HepG2 (cell line): ENCODE measurements around the gene TRIM27. TPM values are rescaled to one million over a fixed set of nuclear protein-coding genes. Genes with fewer than 3 reads are reported as not detected.

Source experiments
- ATAC-seq: fragments of 200-7000 bp; cut with Tn5 transposase; 3 replicates; pipeline ENCODE4 v1.9.1; 2020; ENCODE audit warnings: mild to moderate bottlenecking, moderate library complexity
- BruUV-seq: library from RNA; stranded (reverse); fragments of 400-500 nt; replicated peaks from 2 replicates; lab custom pipeline; 2021; lab: Mats Ljungman, UMichigan
- CTCF ChIA-PET: fragments of 300-600 bp; formaldehyde crosslinking; extraction: SDS; loops from one replicate; lab custom pipeline; 2021; ENCODE audit warnings: low total read pairs, inconsistent platforms, low intra/inter-chr PET ratio; lab: Yijun Ruan, JAX
- POLR2A ChIA-PET: fragments of 350-600 bp; sonication (Branson Sonifier 250); formaldehyde crosslinking; loops from one replicate; lab custom pipeline; 2020; ENCODE audit warnings: antibody characterized with exemption, inconsistent platforms; lab: Yijun Ruan, JAX
- DNase-seq: peaks from one replicate; pipeline ENCODE4 v3.0.0-alpha.2; 2015; ENCODE audit warnings: low spot score
- FAIRE-seq: peaks from 3 replicates; lab custom pipeline; 2011; peaks lifted over from hg19 to GRCh38; lab: Jason Lieb, UNC
- H2AFZ ChIP-seq: one replicate; pipeline ENCODE4 v1.6.1; 2011; ENCODE audit warnings: low read length, inconsistent platforms
- H3K27ac ChIP-seq: fragments of 300-600 bp; 3 replicates; pipeline ENCODE4 v1.8.0; 2011; ENCODE audit warnings: mixed run types, mild to moderate bottlenecking, mixed read lengths, low read length, inconsistent platforms; ENCODE audit not compliant: insufficient read depth; ENCODE audit errors: extremely low read length
- H3K27me3 ChIP-seq, 2 experiments: fragments of 200-600 bp in 1 of 2; 2 replicates in 1 of 2; 3 replicates in 1 of 2; pipeline versions ENCODE4 v1.6.0 to v1.8.0; 2011; ENCODE audit warnings: low read length in 2 of 2, mild to moderate bottlenecking in 2 of 2, moderate library complexity in 2 of 2, inconsistent platforms in 1 of 2; ENCODE audit not compliant: insufficient read depth in 2 of 2, control insufficient read depth in 1 of 2
- H3K36me3 ChIP-seq, 2 experiments: fragments of 200-600 bp in 1 of 2; replicated peaks in 1 of 2; 2 replicates in 1 of 2; 3 replicates in 1 of 2; pipeline versions ENCODE4 v1.5.1 to v1.8.0; 2011; ENCODE audit warnings: low read length in 2 of 2, inconsistent platforms in 1 of 2; ENCODE audit not compliant: insufficient read depth in 2 of 2, control insufficient read depth in 1 of 2
- H3K4me1 ChIP-seq: 2 replicates; pipeline ENCODE4 v1.5.1; 2012; ENCODE audit warnings: low read length, inconsistent platforms; ENCODE audit not compliant: insufficient read depth
- H3K4me2 ChIP-seq: 2 replicates; pipeline ENCODE4 v1.6.0; 2011; ENCODE audit warnings: low read depth, low read length, inconsistent platforms
- H3K4me3 ChIP-seq, 3 experiments: fragments of 200-600 bp in 1 of 3; sonication (generic), shearing (Covaris generic) in 1 of 3; replicated peaks in 1 of 3; 2 replicates each; pipeline ENCODE4 v1.5.1; 2011 to 2016; ENCODE audit warnings: low read length in 3 of 3, inconsistent platforms in 2 of 3, low read depth in 2 of 3, mild to moderate bottlenecking in 2 of 3, control low read depth in 1 of 3, mixed read lengths in 1 of 3; ENCODE audit not compliant: insufficient read depth in 1 of 3
- H3K79me2 ChIP-seq: one replicate; pipeline ENCODE4 v1.6.1; 2011; ENCODE audit warnings: low read length, inconsistent platforms; ENCODE audit not compliant: insufficient read depth
- H3K9ac ChIP-seq: 2 replicates; pipeline ENCODE4 v1.6.0; 2011; ENCODE audit warnings: mild to moderate bottlenecking, low read depth, low read length, inconsistent platforms; ENCODE audit not compliant: insufficient read depth
- H3K9me3 ChIP-seq: 2 replicates; pipeline ENCODE4 v1.5.1; 2012; ENCODE audit warnings: mild to moderate bottlenecking, low read length
- H4K20me1 ChIP-seq: 2 replicates; pipeline ENCODE4 v1.6.0; 2011; ENCODE audit warnings: inconsistent platforms, mild to moderate bottlenecking, low read length, moderate library complexity; ENCODE audit not compliant: insufficient read depth
- CBX2 ChIP-seq, 2 experiments: fragments of 200-600 bp in 1 of 2; sonication (generic); formaldehyde crosslinking in 1 of 2; IDR thresholded peaks; 2 replicates each; pipeline versions ENCODE4 v1.7.0 to v1.8.1; 2018 to 2022; ENCODE audit warnings: low read depth in 2 of 2, low read length in 1 of 2, mild to moderate bottlenecking in 1 of 2, missing genetic modification reagents in 1 of 2
- GABPA ChIP-seq, 2 experiments: IDR thresholded peaks; 2 replicates each; pipeline ENCODE4 v1.6.1; 2011 to 2016; ENCODE audit warnings: low read depth in 2 of 2, low read length in 1 of 2, missing biosample characterization in 1 of 2, missing genetic modification characterization in 1 of 2
- KLF15 ChIP-seq: sonication (generic); formaldehyde crosslinking; IDR thresholded peaks from 2 replicates; pipeline ENCODE4 v1.8.1; 2023; ENCODE audit warnings: borderline replicate concordance, mild to moderate bottlenecking, inconsistent platforms, missing genetic modification reagents, mixed read lengths
- PITX1 ChIP-seq: sonication (generic); formaldehyde crosslinking; IDR thresholded peaks from 2 replicates; pipeline ENCODE4 v1.5.1; 2020; ENCODE audit warnings: mild to moderate bottlenecking, missing genetic modification reagents
- PRMT3 ChIP-seq: sonication (generic); formaldehyde crosslinking; IDR thresholded peaks from 2 replicates; pipeline ENCODE4 v1.8.1; 2022; ENCODE audit warnings: low read depth, mild to moderate bottlenecking, moderate library complexity, missing genetic modification reagents, borderline replicate concordance
- RNF2 ChIP-seq: fragments of 450-650 bp; conservative IDR thresholded peaks from 2 replicates; pipeline ENCODE4 v1.6.1; 2016; ENCODE audit warnings: low read depth
- SMARCC2 ChIP-seq: fragments of 450-650 bp; IDR thresholded peaks from 2 replicates; pipeline ENCODE4 v1.6.1; 2017; ENCODE audit warnings: antibody characterized with exemption, mild to moderate bottlenecking
- ZEB1 ChIP-seq: IDR thresholded peaks from 2 replicates; pipeline ENCODE4 v1.6.1; 2012; ENCODE audit warnings: mild to moderate bottlenecking, low read depth, inconsistent platforms; ENCODE audit not compliant: insufficient replicate concordance
- ZNF331 ChIP-seq: sonication (generic); formaldehyde crosslinking; IDR thresholded peaks from 2 replicates; pipeline ENCODE4 v1.4.0; 2020; ENCODE audit warnings: missing genetic modification reagents
- ZNF749 ChIP-seq: sonication (generic); formaldehyde crosslinking; IDR thresholded peaks from 2 replicates; pipeline ENCODE4 v1.8.0; 2022; ENCODE audit warnings: mild to moderate bottlenecking, missing genetic modification reagents, moderate library complexity, borderline replicate concordance
- WGBS: methylation state at CpG from one replicate; pipeline ENCODE4 v1.1.6; 2017; ENCODE audit warnings: low lambda C conversion rate; 5-methylcytosine and 5-hydroxymethylcytosine counted together
- in situ Hi-C: cut with HindIII; loops from 2 replicates; pipeline ENCODE4 v1.10.0; 2017; ENCODE audit warnings: low pct_unique_long_range_greater_than_20kb; ENCODE audit not compliant: extremely low pct_ligation_motif_present
- intact Hi-C: fragments of 100-400 bp; cut with micrococcal nuclease; formaldehyde crosslinking; loops from one replicate; pipeline ENCODE4 v1.10.0; 2022; ENCODE audit not compliant: unreplicated experiment
- polyA plus RNA-seq, 8 experiments: library from polyadenylated mRNA; depleted of rRNA in 3 of 8; stranded (reverse) in 7 of 8; unstranded in 1 of 8; fragments of >200 nt; fragmentation: Illumina TruSeq in 4 of 8; extraction: Trizol in 4 of 8; gene quantifications; 2 replicates each; pipeline versions ENCODE4 v1.2.1 to v1.2.3, GENCODE V29; 2011 to 2016; ENCODE audit warnings: low read depth in 4 of 8, missing spikeins in 1 of 8, mixed read lengths in 1 of 8; ENCODE audit not compliant: insufficient read depth in 1 of 8
- total RNA-seq, 5 experiments: library from RNA; depleted of rRNA; stranded (reverse); fragments of >200 nt; fragmentation: Illumina TruSeq; extraction: Trizol; gene quantifications; 2 replicates each; pipeline ENCODE4 v1.2.3, GENCODE V29; 2016; ENCODE audit warnings: low read depth in 1 of 5

Gene TRIM27
- total and polyA plus RNA-seq, 2 of the 13 experiments (the other 11 are each of a cell fraction or from before 2014, with no cell fraction given), result 88.6 to 112 TPM

DNA sequence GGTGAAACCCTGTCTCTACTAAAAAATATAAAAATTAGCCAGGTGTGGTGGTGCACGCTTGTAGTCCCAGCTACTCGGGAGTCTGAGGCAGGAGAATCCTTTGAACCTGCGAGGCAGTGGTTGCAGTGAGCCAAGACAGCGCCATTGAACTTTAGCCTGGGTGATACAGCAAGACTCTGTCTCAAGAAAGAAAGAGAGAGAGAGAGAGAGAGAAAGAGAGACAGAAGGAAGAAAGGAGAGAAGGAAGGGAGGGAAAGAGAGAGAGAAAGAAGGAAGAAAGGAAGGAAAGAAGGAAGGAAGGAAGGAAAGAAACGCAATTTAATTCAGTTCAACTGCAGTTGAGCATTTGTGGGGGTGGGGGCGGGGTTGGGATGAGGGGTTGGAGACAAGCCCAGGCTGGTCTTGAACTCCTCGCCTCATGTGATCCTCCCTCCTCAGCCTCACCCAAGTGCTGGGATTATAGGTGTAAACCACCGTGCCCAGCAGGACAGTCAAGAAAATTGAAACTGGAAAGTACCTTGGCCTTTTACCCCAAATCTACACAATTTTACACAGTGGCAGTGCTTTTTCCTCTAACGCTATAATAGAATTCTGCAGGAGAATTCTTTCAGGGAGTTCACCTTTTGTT is 30.5 kb downstream of the TRIM27 start:
- ATAC-seq, result no peak
- Histone ChIP-seq H3K79me2 (no peaks in the 10 kb centered on the region), H4K20me1 (no peaks in the 10 kb centered on the region), H3K4me2 (no peak overlapping the region), H3K27ac (no peak overlapping the region), H3K36me3 (no peaks in the 10 kb centered on the region), H3K9ac (no peak overlapping the region), H3K4me3 (no peak overlapping the region)
- FAIRE-seq, result no peak
- CTCF ChIA-PET, result no interaction called here
- in situ Hi-C loops, result no loop called here
- DNase-seq, result no peak
- TF ChIP-seq ZEB1 (no peak), ZNF749 (CRISPR knock-in tag) (no peak), SMARCC2 (no peak), ZNF331 (CRISPR knock-in tag) (no peak), GABPA (IDR thresholded peaks at IDR 0.05; ENCODE audit: low read depth, low read length) (no peak), GABPA (CRISPR knock-in tag; IDR thresholded peaks at IDR 0.05; ENCODE audit: low read depth) (no peak), PRMT3 (no peak), KLF15 (CRISPR knock-in tag) (no peak), PITX1 (CRISPR knock-in tag) (no peak), RNF2 (no peak), CBX2 (IDR thresholded peaks at IDR 0.05; ENCODE audit: low read depth, low read length) (no peak), CBX2 (CRISPR knock-in tag; IDR thresholded peaks at IDR 0.05; ENCODE audit: low read depth) (no peak)
- TF ChIP-seq, all 625 proteins: peak for 0
- Histone ChIP-seq H3K27me3 (no peaks in the 10 kb centered on the region; a peak in 2 of 5 replicates), H3K4me1 (peaks cover 40% of the 10 kb centered on the region), H2AFZ (no peak overlapping the region), H3K9me3 (no peaks in the 10 kb centered on the region)
- no TSS peak for BruUV-seq
- intact Hi-C loops, result no loop called here
- POLR2A ChIA-PET, result no interaction called here
- WGBS, result 61% methylated on average over 9 of the region's 9 CpGs
